HepG2 (cell line): Measurements from ENCODE around the gene COL4A2. TPM values are rescaled to one million over a fixed set of nuclear protein-coding genes. Genes with fewer than 3 reads are reported as not detected.

Experiments
- ATAC-seq: fragments of 200-7000 bp; cut with Tn5 transposase; 3 replicates; pipeline ENCODE4 v1.9.1; 2020; ENCODE audit warnings: mild to moderate bottlenecking, moderate library complexity
- BruUV-seq: library from RNA; stranded (reverse); fragments of 400-500 nt; replicated peaks from 2 replicates; lab custom pipeline; 2021; lab: Mats Ljungman, UMichigan
- CTCF ChIA-PET: fragments of 300-600 bp; formaldehyde crosslinking; extraction: SDS; loops from one replicate; lab custom pipeline; 2021; ENCODE audit warnings: low total read pairs, inconsistent platforms, low intra/inter-chr PET ratio; lab: Yijun Ruan, JAX
- POLR2A ChIA-PET: fragments of 350-600 bp; sonication (Branson Sonifier 250); formaldehyde crosslinking; loops from one replicate; lab custom pipeline; 2020; ENCODE audit warnings: antibody characterized with exemption, inconsistent platforms; lab: Yijun Ruan, JAX
- DNase-seq: peaks from one replicate; pipeline ENCODE4 v3.0.0-alpha.2; 2015; ENCODE audit warnings: low spot score
- FAIRE-seq: peaks from 3 replicates; lab custom pipeline; 2011; peaks lifted over from hg19 to GRCh38; lab: Jason Lieb, UNC
- H2AFZ ChIP-seq: one replicate; pipeline ENCODE4 v1.6.1; 2011; ENCODE audit warnings: low read length, inconsistent platforms
- H3K27ac ChIP-seq: fragments of 300-600 bp; 3 replicates; pipeline ENCODE4 v1.8.0; 2011; ENCODE audit warnings: mixed run types, mild to moderate bottlenecking, mixed read lengths, low read length, inconsistent platforms; ENCODE audit not compliant: insufficient read depth; ENCODE audit errors: extremely low read length
- H3K27me3 ChIP-seq, 2 experiments: fragments of 200-600 bp in 1 of 2; 2 replicates in 1 of 2; 3 replicates in 1 of 2; pipeline versions ENCODE4 v1.6.0 to v1.8.0; 2011; ENCODE audit warnings: low read length in 2 of 2, mild to moderate bottlenecking in 2 of 2, moderate library complexity in 2 of 2, inconsistent platforms in 1 of 2; ENCODE audit not compliant: insufficient read depth in 2 of 2, control insufficient read depth in 1 of 2
- H3K36me3 ChIP-seq, 2 experiments: fragments of 200-600 bp in 1 of 2; replicated peaks in 1 of 2; 2 replicates in 1 of 2; 3 replicates in 1 of 2; pipeline versions ENCODE4 v1.5.1 to v1.8.0; 2011; ENCODE audit warnings: low read length in 2 of 2, inconsistent platforms in 1 of 2; ENCODE audit not compliant: insufficient read depth in 2 of 2, control insufficient read depth in 1 of 2
- H3K4me1 ChIP-seq: 2 replicates; pipeline ENCODE4 v1.5.1; 2012; ENCODE audit warnings: low read length, inconsistent platforms; ENCODE audit not compliant: insufficient read depth
- H3K4me2 ChIP-seq: 2 replicates; pipeline ENCODE4 v1.6.0; 2011; ENCODE audit warnings: low read depth, low read length, inconsistent platforms
- H3K4me3 ChIP-seq, 3 experiments: fragments of 200-600 bp in 1 of 3; sonication (generic), shearing (Covaris generic) in 1 of 3; replicated peaks in 1 of 3; 2 replicates each; pipeline ENCODE4 v1.5.1; 2011 to 2016; ENCODE audit warnings: low read length in 3 of 3, inconsistent platforms in 2 of 3, low read depth in 2 of 3, mild to moderate bottlenecking in 2 of 3, control low read depth in 1 of 3, mixed read lengths in 1 of 3; ENCODE audit not compliant: insufficient read depth in 1 of 3
- H3K79me2 ChIP-seq: one replicate; pipeline ENCODE4 v1.6.1; 2011; ENCODE audit warnings: low read length, inconsistent platforms; ENCODE audit not compliant: insufficient read depth
- H3K9ac ChIP-seq: 2 replicates; pipeline ENCODE4 v1.6.0; 2011; ENCODE audit warnings: mild to moderate bottlenecking, low read depth, low read length, inconsistent platforms; ENCODE audit not compliant: insufficient read depth
- H3K9me3 ChIP-seq: 2 replicates; pipeline ENCODE4 v1.5.1; 2012; ENCODE audit warnings: mild to moderate bottlenecking, low read length
- H4K20me1 ChIP-seq: 2 replicates; pipeline ENCODE4 v1.6.0; 2011; ENCODE audit warnings: inconsistent platforms, mild to moderate bottlenecking, low read length, moderate library complexity; ENCODE audit not compliant: insufficient read depth
- CAMTA2 ChIP-seq: sonication (generic); formaldehyde crosslinking; IDR thresholded peaks from 2 replicates; pipeline ENCODE4 v1.4.0; 2020; ENCODE audit warnings: mild to moderate bottlenecking, missing genetic modification reagents, borderline replicate concordance
- JUND ChIP-seq: sonication (generic); formaldehyde crosslinking; IDR thresholded peaks from 2 replicates; pipeline ENCODE4 v1.8.0; 2022; ENCODE audit warnings: mild to moderate bottlenecking, missing genetic modification reagents
- PAF1 ChIP-seq: IDR thresholded peaks from 2 replicates; pipeline ENCODE4 v1.6.1; 2016; ENCODE audit warnings: missing genetic modification reagents, missing compliant biosample characterization
- RFX3 ChIP-seq: IDR thresholded peaks from 2 replicates; pipeline ENCODE4 v1.6.1; 2016; ENCODE audit warnings: missing biosample characterization, missing genetic modification reagents
- RFX5 ChIP-seq: IDR thresholded peaks from 2 replicates; pipeline ENCODE4 v1.6.1; 2011; ENCODE audit warnings: low read depth, low read length, improper control_type of control experiment
- TEAD3 ChIP-seq: optimal IDR thresholded peaks from 2 replicates; pipeline ENCODE3; 2016; ENCODE audit warnings: borderline replicate concordance
- ZMYM2 ChIP-seq: sonication (generic); formaldehyde crosslinking; IDR thresholded peaks from 2 replicates; pipeline ENCODE4 v1.8.0; 2022; ENCODE audit warnings: mild to moderate bottlenecking, missing genetic modification reagents
- ZNF10 ChIP-seq: sonication (generic); formaldehyde crosslinking; IDR thresholded peaks from 2 replicates; pipeline ENCODE4 v1.4.0; 2020; ENCODE audit warnings: mild to moderate bottlenecking, low read depth, missing genetic modification reagents, borderline replicate concordance
- ZNF598 ChIP-seq: sonication (generic); formaldehyde crosslinking; IDR thresholded peaks from 2 replicates; pipeline ENCODE4 v1.5.1; 2020; ENCODE audit warnings: mild to moderate bottlenecking, missing genetic modification reagents, borderline replicate concordance
- ZSCAN25 ChIP-seq: sonication (generic); formaldehyde crosslinking; IDR thresholded peaks from 2 replicates; pipeline ENCODE4 v1.8.0; 2022; ENCODE audit warnings: mild to moderate bottlenecking, missing genetic modification reagents
- WGBS: methylation state at CpG from one replicate; pipeline ENCODE4 v1.1.6; 2017; ENCODE audit warnings: low lambda C conversion rate; 5-methylcytosine and 5-hydroxymethylcytosine counted together
- in situ Hi-C: cut with HindIII; loops from 2 replicates; pipeline ENCODE4 v1.10.0; 2017; ENCODE audit warnings: low pct_unique_long_range_greater_than_20kb; ENCODE audit not compliant: extremely low pct_ligation_motif_present
- intact Hi-C: fragments of 100-400 bp; cut with micrococcal nuclease; formaldehyde crosslinking; loops from one replicate; pipeline ENCODE4 v1.10.0; 2022; ENCODE audit not compliant: unreplicated experiment
- polyA plus RNA-seq, 8 experiments: library from polyadenylated mRNA; depleted of rRNA in 3 of 8; stranded (reverse) in 7 of 8; unstranded in 1 of 8; fragments of >200 nt; fragmentation: Illumina TruSeq in 4 of 8; extraction: Trizol in 4 of 8; gene quantifications; 2 replicates each; pipeline versions ENCODE4 v1.2.1 to v1.2.3, GENCODE V29; 2011 to 2016; ENCODE audit warnings: low read depth in 4 of 8, missing spikeins in 1 of 8, mixed read lengths in 1 of 8; ENCODE audit not compliant: insufficient read depth in 1 of 8
- total RNA-seq, 5 experiments: library from RNA; depleted of rRNA; stranded (reverse); fragments of >200 nt; fragmentation: Illumina TruSeq; extraction: Trizol; gene quantifications; 2 replicates each; pipeline ENCODE4 v1.2.3, GENCODE V29; 2016; ENCODE audit warnings: low read depth in 1 of 5
- TF ChIP-seq, protein P1 (sequence below): sonication (generic); formaldehyde crosslinking; IDR thresholded peaks from 2 replicates; pipeline ENCODE4 v1.4.0; 2020; ENCODE audit warnings: missing genetic modification reagents
- TF ChIP-seq, protein P2 (sequence below): IDR thresholded peaks from 2 replicates; pipeline ENCODE4 v1.6.1; 2016; ENCODE audit warnings: low read depth, missing genetic modification reagents, missing compliant biosample characterization
- TF ChIP-seq, protein P3 (sequence below): sonication (generic); formaldehyde crosslinking; conservative IDR thresholded peaks from 2 replicates; pipeline ENCODE4 v1.4.0; 2020; ENCODE audit warnings: mild to moderate bottlenecking, missing genetic modification reagents, moderate library complexity

The COL4A2 gene
- total and polyA plus RNA-seq, 2 of the 13 experiments (the other 11 are each of a cell fraction or from before 2014, with no cell fraction given): 0.22 to 1.9 TPM

DNA sequence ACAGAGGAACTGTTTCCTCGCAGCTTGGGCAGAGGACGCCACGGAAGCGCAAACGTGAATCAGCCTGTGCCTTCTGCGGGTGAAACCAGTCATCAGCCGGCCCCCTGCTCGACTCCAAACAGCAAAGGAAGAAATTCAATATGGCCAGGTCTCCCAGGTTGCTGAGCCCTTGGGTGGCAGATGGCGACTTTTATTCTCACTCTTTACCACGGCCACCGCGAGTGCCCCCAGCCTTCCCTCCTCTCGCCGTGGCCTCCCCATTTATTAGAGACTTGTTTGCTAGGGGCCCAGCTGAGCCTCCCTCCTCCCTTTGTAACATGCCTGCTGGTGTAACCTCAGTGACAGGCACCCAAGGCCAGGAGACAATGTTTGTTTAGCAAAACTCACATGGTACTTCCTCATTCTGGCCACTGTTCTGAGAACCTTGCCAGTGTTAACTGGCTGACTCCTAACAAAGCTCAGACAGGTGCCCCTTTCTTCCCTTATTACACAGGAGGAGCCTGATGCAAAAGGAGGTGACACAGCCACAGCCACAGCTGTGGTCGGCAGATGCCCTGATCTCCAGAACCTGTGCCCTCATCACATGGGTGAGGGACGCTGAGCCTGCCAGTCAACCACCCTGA lies 248.6 kb downstream of the COL4A2 start:
- CTCF ChIA-PET: no interaction called here
- DNase-seq (peak; percentile 84), ATAC-seq (peak; percentile 90), FAIRE-seq (peak; percentile 86)
- peak overlapping the region; percentile 69 for H3K4me2 ChIP-seq
- in situ Hi-C loops: no loop called here
- H3K9me3 ChIP-seq: no peaks in the 10 kb centered on the region
- no peaks in the 10 kb centered on the region for H3K27me3 ChIP-seq
- H2AFZ ChIP-seq: no peak overlapping the region
- peak overlapping the region; percentile 41; the same call in 1 of the 2 replicates for H3K9ac ChIP-seq
- H3K36me3 ChIP-seq: peaks cover 3 to 5% of the 10 kb centered on the region in 2 experiments; a peak in 3 of 5 replicates
- peaks cover 86% of the 10 kb centered on the region for H3K79me2 ChIP-seq
- 42% methylated on average over 12 of the region's 16 CpGs for WGBS
- H4K20me1 ChIP-seq: peaks cover 23% of the 10 kb centered on the region; the same call in 1 of the 2 replicates
- POLR2A ChIA-PET: interaction anchor here (0.6 to 1.1 kb wide), 5 partner anchors 9 to 30 kb away, joined by 3 read pairs; no protein-coding TSS in a partner anchor
- intact Hi-C loops: loop anchor here (2.0 kb wide), 1 partner anchor 99 kb away; no protein-coding TSS in a partner anchor
- peak overlapping the region; percentile 39 for H3K27ac ChIP-seq
- H3K4me1 ChIP-seq: peaks cover 89% of the 10 kb centered on the region
- H3K4me3 ChIP-seq: peak overlapping the region in 1 of 3 experiments; percentile 31; a peak in 1 of 6 replicates
- BruUV-seq: no TSS peak
- TF ChIP-seq ZNF10: no peak
- no peak for TF ChIP-seq ZSCAN25 (CRISPR knock-in tag)
- TF ChIP-seq PAF1 (CRISPR knock-in tag): no peak
- TF ChIP-seq, protein P1, sequence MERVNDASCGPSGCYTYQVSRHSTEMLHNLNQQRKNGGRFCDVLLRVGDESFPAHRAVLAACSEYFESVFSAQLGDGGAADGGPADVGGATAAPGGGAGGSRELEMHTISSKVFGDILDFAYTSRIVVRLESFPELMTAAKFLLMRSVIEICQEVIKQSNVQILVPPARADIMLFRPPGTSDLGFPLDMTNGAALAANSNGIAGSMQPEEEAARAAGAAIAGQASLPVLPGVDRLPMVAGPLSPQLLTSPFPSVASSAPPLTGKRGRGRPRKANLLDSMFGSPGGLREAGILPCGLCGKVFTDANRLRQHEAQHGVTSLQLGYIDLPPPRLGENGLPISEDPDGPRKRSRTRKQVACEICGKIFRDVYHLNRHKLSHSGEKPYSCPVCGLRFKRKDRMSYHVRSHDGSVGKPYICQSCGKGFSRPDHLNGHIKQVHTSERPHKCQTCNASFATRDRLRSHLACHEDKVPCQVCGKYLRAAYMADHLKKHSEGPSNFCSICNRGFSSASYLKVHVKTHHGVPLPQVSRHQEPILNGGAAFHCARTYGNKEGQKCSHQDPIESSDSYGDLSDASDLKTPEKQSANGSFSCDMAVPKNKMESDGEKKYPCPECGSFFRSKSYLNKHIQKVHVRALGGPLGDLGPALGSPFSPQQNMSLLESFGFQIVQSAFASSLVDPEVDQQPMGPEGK (CRISPR knock-in tag): peak; percentile 89
- TF ChIP-seq, protein P2, sequence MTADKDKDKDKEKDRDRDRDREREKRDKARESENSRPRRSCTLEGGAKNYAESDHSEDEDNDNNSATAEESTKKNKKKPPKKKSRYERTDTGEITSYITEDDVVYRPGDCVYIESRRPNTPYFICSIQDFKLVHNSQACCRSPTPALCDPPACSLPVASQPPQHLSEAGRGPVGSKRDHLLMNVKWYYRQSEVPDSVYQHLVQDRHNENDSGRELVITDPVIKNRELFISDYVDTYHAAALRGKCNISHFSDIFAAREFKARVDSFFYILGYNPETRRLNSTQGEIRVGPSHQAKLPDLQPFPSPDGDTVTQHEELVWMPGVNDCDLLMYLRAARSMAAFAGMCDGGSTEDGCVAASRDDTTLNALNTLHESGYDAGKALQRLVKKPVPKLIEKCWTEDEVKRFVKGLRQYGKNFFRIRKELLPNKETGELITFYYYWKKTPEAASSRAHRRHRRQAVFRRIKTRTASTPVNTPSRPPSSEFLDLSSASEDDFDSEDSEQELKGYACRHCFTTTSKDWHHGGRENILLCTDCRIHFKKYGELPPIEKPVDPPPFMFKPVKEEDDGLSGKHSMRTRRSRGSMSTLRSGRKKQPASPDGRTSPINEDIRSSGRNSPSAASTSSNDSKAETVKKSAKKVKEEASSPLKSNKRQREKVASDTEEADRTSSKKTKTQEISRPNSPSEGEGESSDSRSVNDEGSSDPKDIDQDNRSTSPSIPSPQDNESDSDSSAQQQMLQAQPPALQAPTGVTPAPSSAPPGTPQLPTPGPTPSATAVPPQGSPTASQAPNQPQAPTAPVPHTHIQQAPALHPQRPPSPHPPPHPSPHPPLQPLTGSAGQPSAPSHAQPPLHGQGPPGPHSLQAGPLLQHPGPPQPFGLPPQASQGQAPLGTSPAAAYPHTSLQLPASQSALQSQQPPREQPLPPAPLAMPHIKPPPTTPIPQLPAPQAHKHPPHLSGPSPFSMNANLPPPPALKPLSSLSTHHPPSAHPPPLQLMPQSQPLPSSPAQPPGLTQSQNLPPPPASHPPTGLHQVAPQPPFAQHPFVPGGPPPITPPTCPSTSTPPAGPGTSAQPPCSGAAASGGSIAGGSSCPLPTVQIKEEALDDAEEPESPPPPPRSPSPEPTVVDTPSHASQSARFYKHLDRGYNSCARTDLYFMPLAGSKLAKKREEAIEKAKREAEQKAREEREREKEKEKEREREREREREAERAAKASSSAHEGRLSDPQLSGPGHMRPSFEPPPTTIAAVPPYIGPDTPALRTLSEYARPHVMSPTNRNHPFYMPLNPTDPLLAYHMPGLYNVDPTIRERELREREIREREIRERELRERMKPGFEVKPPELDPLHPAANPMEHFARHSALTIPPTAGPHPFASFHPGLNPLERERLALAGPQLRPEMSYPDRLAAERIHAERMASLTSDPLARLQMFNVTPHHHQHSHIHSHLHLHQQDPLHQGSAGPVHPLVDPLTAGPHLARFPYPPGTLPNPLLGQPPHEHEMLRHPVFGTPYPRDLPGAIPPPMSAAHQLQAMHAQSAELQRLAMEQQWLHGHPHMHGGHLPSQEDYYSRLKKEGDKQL (CRISPR knock-in tag): no peak
- TF ChIP-seq RFX3 (CRISPR knock-in tag): no peak
- no peak for TF ChIP-seq ZMYM2 (CRISPR knock-in tag)
- TF ChIP-seq CAMTA2: no peak
- peak; percentile 84 for TF ChIP-seq TEAD3 (CRISPR knock-in tag)
- TF ChIP-seq RFX5: no peak
- TF ChIP-seq JUND: no peak
- TF ChIP-seq, protein P3, sequence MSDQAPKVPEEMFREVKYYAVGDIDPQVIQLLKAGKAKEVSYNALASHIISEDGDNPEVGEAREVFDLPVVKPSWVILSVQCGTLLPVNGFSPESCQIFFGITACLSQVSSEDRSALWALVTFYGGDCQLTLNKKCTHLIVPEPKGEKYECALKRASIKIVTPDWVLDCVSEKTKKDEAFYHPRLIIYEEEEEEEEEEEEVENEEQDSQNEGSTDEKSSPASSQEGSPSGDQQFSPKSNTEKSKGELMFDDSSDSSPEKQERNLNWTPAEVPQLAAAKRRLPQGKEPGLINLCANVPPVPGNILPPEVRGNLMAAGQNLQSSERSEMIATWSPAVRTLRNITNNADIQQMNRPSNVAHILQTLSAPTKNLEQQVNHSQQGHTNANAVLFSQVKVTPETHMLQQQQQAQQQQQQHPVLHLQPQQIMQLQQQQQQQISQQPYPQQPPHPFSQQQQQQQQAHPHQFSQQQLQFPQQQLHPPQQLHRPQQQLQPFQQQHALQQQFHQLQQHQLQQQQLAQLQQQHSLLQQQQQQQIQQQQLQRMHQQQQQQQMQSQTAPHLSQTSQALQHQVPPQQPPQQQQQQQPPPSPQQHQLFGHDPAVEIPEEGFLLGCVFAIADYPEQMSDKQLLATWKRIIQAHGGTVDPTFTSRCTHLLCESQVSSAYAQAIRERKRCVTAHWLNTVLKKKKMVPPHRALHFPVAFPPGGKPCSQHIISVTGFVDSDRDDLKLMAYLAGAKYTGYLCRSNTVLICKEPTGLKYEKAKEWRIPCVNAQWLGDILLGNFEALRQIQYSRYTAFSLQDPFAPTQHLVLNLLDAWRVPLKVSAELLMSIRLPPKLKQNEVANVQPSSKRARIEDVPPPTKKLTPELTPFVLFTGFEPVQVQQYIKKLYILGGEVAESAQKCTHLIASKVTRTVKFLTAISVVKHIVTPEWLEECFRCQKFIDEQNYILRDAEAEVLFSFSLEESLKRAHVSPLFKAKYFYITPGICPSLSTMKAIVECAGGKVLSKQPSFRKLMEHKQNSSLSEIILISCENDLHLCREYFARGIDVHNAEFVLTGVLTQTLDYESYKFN (CRISPR knock-in tag): peak; percentile 56
- no peak for TF ChIP-seq ZNF598 (CRISPR knock-in tag)
